HG02610 (cell line): Measurements from ENCODE around the gene GNB3.
A peak's percentile ranks its signal among the peaks of the same experiment; 100 is the strongest.

Source experiments
- ATAC-seq: cut with Tn5 transposase; IDR thresholded peaks from one replicate; pipeline ENCODE4 v1.9.1; 2021; ENCODE audit warnings: mild to moderate bottlenecking, moderate library complexity; ENCODE audit not compliant: unreplicated experiment

GNB3 gene

GRCh38 chr12:6840761-6841515, at the start of gene GNB3:
Gene GNB3, plus strand, starts transcription at chr12:6840925. Its CDS starts 363 bp downstream, at chr12:6841288.
- ATAC-seq = no peak

GRCh38 chr12:6791931-6792520, 48.7 kb upstream of the GNB3 start:
- ATAC-seq = peak; percentile 3

- peak; percentile 60 for ATAC-seq
These were observed 48.1 kb upstream of the GNB3 start for GRCh38 chr12:6792522-6793201.

GRCh38 chr12:6795088-6795487, 45.6 kb upstream of the GNB3 start:
- ATAC-seq = no peak

GRCh38 chr12:6796576-6796975, 44.1 kb upstream of the GNB3 start:
- no peak for ATAC-seq

GRCh38 chr12:6799147-6799546, 41.6 kb upstream of the GNB3 start:
- no peak for ATAC-seq

GRCh38 chr12:6807170-6807569, 33.6 kb upstream of the GNB3 start:
- no peak for ATAC-seq

GRCh38 chr12:6809056-6809455, 31.7 kb upstream of the GNB3 start:
- ATAC-seq = no peak

GRCh38 chr12:6810758-6811157, 30.0 kb upstream of the GNB3 start:
- no peak for ATAC-seq

GRCh38 chr12:6813363-6813762, 27.4 kb upstream of the GNB3 start:
- no peak for ATAC-seq

- ATAC-seq = no peak
These were observed 24.1 kb upstream of the GNB3 start for GRCh38 chr12:6816598-6816997.

GRCh38 chr12:6817098-6817497, 23.6 kb upstream of the GNB3 start:
- ATAC-seq = no peak

- ATAC-seq = no peak
These were observed 23.0 kb upstream of the GNB3 start for GRCh38 chr12:6817662-6818157.

GRCh38 chr12:6818222-6818621, 22.5 kb upstream of the GNB3 start:
- no peak for ATAC-seq

GRCh38 chr12:6818645-6819044, 22.1 kb upstream of the GNB3 start:
- no peak for ATAC-seq

- ATAC-seq = no peak
These were observed 21.4 kb upstream of the GNB3 start for GRCh38 chr12:6819106-6820030.

GRCh38 chr12:6820166-6820565, 20.6 kb upstream of the GNB3 start:
- ATAC-seq = no peak

GRCh38 chr12:6821591-6822425, 18.9 kb upstream of the GNB3 start, which contains the start of gene GPR162:
Gene GPR162, plus strand, starts transcription at chr12:6821821. Its CDS starts 2,078 bp downstream, at chr12:6823899.
- no peak for ATAC-seq

- no peak for ATAC-seq
These were observed 18.1 kb upstream of the GNB3 start for GRCh38 chr12:6822426-6823135.
